Right forelimb (tissue), 1 donor: ENCODE data around the gene OPA3.
"Not testable (repeated sequence)": the region's sequence is repeated elsewhere in the genome, so short reads cannot be mapped to it uniquely, and the experiment has no call there.

Experiments
- DNase-seq: peaks from one replicate; pipeline ENCODE4 v3.0.0-alpha.2; 2018

Gene OPA3

GRCh38 chr19:45517238-45517637 lies 67.4 kb downstream of the OPA3 start:
- no peak for DNase-seq

DNA sequence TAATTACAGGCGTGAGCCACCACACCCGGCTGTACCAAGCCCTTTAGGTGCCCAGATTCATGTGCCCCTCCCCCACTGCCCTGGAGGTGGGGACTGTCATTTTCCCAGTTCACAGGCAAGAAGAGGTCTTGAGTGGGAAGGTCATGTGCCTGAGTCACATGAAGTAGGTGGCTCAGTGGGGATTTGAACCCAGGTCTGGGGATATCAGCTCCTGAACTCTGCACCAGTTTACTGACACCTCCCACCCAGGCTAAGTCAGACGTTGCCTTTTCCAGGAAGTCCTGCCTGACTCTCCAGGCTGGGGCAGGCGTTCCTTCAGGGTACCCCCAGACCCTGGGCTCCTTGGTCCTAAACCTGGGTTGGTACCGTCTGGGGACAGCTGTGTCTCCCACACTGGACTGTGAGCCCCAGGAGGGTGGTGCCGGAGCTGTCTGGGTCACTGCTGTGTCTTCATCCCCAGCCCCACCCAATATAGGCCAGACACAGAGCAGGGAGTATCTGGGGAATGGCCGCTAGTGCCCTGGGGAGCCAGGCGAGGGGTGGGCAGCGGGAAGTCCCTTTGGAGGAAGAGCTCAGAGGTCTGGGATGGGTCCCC lies 68.7 kb downstream of the OPA3 start:
- DNase-seq = no peak

DNA sequence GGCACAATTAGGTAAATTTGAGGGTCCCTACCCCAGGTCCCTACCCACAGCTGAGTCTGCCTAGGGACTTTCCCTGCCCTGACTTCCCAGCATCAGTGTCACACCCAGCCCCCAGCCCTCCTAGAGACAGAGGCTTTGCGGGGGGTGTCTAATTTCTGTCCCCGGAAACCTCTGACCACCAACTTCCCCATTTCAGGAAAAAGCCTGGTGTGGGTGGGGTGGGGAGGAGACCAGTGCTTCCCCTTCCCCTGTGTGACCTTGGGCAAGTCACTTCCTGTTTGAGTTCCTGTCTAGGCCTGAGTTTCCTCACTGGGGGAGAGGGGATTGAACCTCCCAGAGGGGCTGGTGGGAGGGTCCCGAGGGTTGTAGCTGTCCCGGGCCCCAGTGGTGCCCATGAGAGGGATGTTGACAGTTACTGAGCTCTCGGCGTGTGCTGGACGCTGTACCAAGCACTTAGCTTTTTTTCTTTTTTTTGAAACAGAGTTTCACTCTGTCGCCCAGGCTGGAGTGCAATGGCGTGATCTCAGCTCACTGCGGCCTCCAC lies 69.4 kb downstream of the OPA3 start:
- DNase-seq = no peak

GRCh38 chr19:45514376-45515051 lies 70.1 kb downstream of the OPA3 start:
- no peak for DNase-seq

GRCh38 chr19:45512881-45513483 lies 71.6 kb downstream of the OPA3 start:
- no peak for DNase-seq

DNA sequence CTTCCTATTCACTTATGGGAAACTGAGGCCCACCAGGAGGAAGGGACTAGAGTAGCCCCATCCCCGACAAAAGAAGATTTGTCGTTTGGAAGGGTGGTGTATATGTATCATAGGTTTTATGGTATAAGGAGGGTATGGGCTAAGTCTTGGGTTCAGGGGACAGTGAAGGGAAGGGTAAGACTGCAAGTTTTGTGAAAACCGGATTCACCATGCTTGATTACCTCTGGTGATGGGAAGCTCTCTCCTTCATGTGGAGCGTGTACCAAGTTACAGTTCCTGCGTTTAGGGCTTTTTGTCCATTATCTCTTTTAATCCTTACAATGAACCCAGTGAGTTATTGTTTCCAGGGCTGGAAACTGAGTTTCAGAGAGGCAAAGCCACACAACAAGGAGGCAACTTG lies 73.5 kb downstream of the OPA3 start:
- DNase-seq = no peak

- DNase-seq = not testable (repeated sequence)
Observed at GRCh38 chr19:45510352-45510751, 74.2 kb downstream of the OPA3 start.

DNA sequence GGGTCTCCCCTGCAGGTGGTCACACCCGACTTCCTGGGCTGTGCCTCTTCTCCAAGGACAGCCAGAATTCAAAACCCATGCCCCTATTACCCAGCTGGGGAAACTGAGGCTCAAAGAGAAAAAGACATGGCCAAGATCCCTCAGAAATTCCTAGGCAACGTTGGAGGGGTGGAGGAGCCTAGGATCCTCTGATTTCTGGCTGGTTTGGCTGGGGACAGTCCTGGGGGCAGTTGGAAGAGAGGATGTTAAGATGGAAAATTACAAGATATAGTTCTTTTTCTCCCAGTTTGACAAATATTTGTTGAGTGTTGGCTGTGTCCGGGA lies 74.9 kb downstream of the OPA3 start:
- DNase-seq = no peak

DNA sequence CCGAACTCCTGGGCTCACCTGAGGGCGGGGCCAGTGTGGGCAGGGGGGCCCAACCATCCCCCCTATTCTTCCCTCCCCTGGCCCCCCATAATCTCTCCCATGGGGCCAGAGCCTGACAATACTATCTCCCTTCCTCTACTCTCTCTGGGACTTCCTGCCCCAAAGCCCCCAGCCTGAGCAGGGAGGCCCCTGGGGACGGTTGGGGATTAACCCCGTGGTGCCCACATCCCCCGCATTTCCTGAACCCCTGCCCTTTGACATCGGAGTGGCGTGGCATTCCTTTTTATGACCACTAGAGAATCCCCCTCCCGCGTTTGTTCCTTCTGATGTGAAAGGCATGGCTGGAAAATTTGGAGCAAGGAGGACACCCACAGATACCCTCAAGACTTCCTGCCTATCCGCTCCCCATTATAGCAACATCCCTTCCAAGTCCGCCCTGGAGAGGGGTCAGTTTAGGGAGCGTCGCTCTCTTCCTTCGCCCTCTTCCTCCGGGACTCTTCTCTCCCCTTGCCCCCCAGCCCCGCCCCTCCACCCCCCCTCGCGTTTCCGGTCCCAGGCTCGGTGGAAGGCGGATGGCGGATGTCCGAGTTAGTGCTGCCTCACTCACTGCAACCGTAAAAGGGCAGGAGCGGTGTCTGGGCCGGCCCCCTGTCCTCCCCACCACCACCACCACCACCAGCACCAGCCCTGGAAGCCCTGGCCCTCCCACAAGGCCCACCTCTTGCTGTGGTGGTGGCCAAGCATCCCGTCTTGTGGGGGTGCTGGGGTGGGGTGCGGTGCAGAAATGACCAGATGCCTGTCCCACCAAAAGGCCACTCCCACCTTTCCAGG lies 75.5 kb downstream of the OPA3 start:
- DNase-seq = peak; percentile 70

DNA sequence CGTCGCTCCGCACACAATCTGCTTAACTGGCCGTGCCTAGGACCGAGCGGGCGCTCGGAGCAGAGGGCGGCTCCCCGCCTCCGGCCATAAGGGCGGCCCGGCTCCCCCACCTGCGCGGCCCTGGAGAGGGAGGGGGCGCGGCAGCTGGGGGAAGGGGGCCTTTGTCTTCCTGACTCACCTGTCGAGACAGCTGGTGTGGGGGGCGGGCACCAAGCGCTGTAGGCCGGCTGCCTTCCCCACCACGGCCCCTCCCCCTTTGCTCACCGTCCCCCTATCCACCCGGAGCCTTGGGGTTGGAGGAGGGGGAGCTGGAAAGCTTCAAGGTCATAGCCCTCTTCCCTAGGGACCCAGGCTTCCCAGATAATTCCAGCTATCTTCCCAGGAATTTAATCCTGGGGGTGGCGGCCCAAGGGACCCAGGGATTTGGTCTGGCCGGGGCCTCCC lies 76.2 kb downstream of the OPA3 start:
- no peak for DNase-seq

GRCh38 chr19:45507872-45508416 lies 76.7 kb downstream of the OPA3 start:
- DNase-seq = no peak

- peak; percentile 89 for DNase-seq
Observed at GRCh38 chr19:45506989-45507871, 77.4 kb downstream of the OPA3 start, which contains the start of gene VASP. TSS of gene VASP (plus strand) at chr19:45507479. CDS start at chr19:45507772, 293 bp downstream.

DNA sequence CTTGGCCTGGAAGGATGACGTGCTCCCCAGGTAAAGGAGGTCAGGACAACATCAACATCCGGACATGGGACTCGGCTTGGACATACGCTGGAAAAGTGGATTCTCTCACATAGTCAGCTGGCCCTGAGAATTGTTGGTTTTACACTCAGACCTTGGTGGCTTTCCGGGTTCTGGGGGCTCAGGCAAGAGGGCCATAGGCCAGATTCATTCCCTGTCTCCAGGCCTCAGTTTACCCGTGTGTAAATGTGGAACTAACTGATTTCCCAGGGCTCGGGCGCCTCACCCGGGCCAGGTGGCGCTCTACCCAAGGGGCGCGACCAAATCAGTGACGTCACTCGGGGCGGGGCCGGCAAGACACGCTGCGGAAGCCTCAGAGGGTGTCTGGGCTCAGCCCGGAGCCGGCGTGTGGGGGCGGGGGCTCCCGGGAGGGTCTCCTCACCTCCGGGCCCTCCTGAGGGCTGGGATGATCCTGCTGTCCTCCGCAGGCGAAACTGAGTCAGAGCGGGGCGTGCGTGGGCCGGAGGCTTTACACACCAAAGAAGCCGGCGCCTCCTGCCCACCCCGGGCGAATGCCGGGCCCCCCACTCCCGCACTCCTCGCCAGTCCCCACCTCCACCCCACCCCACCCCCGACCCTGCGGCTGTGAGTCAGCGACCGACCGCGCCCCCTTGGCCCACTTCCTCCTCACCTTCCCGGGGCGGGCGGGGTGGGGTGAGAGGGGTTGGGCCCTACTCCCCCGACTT lies 78.2 kb downstream of the OPA3 start:
- peak; percentile 93 for DNase-seq

GRCh38 chr19:45505996-45506245 lies 78.7 kb downstream of the OPA3 start:
- no peak for DNase-seq

- no peak for DNase-seq
Observed at GRCh38 chr19:45505151-45505995, 79.2 kb downstream of the OPA3 start.

DNA sequence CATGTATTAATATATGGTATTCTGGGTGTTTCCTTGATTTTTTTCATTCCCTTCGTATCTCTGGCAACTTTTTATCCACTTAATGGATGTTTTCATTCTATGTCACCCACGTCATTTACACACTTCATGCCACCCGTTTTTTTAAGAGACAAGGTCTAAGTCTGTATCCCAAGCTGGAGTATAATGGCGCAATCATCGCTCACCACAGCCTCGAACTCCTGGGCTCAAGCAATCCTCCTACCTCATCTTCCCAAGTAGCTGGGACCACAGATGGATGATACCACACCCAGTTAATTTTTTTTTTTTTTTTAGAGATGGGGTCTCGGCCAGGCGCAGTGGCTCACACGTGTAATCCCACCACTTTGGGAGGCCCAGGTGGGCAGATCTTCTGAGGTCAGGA lies 80.7 kb downstream of the OPA3 start:
- DNase-seq = no peak

DNA sequence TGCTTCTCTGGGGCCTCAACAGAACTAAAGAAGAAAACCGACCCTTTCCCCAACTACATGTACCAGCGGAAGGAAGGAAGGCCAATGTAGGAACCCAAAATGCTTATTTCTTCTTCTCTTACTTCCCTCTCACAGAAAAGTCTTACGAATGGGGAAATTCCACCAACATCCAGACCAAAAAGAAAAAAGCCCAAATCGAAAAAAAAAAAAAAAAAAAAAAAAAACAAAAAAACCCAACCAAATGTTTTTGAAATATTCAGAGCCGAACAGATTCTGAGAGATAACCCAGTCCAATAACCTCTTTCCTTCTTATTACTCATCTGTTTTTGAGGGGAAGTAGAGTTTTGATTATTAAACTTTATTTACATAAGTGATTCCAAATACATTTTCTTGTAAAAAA lies 82.5 kb downstream of the OPA3 start:
- no peak for DNase-seq

- DNase-seq = no peak
Observed at GRCh38 chr19:45501730-45502014, 82.9 kb downstream of the OPA3 start.

DNA sequence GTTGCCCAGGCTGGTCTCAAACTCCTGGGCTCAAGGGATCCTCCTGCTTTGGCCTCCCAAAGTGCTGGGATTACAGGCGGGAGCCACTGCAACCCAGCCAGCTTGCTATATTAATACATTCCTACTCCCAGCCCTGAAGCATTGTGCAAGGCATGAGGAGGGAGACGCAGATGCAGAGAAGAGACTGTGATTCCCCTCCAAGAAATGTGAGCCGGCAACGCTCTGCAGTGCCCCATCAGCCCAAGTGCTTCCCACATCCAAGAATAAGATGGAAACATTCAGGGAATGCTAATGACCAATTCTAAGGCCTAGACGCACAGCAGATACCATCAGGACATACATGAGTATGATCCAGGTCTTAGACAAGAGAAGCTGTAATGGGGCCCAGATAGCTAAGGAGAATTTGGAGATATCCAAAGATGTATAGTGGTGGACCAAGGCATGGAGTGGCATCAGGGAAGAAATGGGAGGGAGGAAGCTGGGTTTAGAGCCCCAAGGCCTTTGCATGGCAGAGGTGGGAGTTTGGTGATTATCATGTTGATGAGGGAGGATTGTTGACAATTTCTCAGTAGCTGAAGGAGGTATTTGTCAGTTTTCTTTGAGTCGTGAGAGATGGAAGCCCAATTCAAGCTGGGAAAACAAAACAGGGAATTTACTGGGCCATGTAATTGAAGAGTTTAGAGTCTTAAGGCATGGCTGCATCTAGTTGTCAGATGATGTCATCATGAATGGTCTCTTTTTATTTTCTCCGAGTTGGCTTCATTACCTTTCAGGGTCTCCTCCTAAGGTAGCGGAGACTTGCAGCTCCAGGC lies 83.5 kb downstream of the OPA3 start:
- no peak for DNase-seq
